ENCODE data around the gene DNPEP.

DNPEP gene

GRCh38 chr2:219385958-219386520 is 1.7 kb downstream of the DNPEP start:
- Histone ChIP-seq H3K79me2 (ENCODE audit: insufficient read depth, low read length) (no peaks in the 10 kb centered on the region), H3K36me3 (ENCODE audit: low read length) (no peaks in the 10 kb centered on the region), H4K20me1 (ENCODE audit: low read depth, low read length) (no peaks in the 10 kb centered on the region), H3F3A (ENCODE audit: insufficient read depth) (no peaks in the 10 kb centered on the region), H3K9me3 (ENCODE audit: insufficient read depth, low read length) (no peaks in the 10 kb centered on the region), H3K27me3 (ENCODE audit: low read length) (no peaks in the 10 kb centered on the region), H3K27ac (ENCODE audit: low read depth, low read length) (no peak overlapping the region), H2AFZ (ENCODE audit: low read depth, low read length, severe bottlenecking) (no peak overlapping the region), H3K4me3 (ENCODE audit: insufficient read depth, low read length, poor library complexity, severe bottlenecking) (no peak overlapping the region), H3K9ac (ENCODE audit: low read length) (no peak overlapping the region), H3K9me2 (replicated peaks; ENCODE audit: insufficient read depth, low read length) (no peaks in the 10 kb centered on the region), H3K4me2 (ENCODE audit: low read depth, low read length, poor library complexity, severe bottlenecking) (no peak overlapping the region)
- TF ChIP-seq EZH2phosphoT487 (conservative IDR thresholded peaks at IDR 0.05; ENCODE audit: low read length), result no peak
- TF ChIP-seq CTCF (IDR thresholded peaks at IDR 0.05; ENCODE audit: insufficient read depth, low read length, poor library complexity, severe bottlenecking), result no peak

DNA sequence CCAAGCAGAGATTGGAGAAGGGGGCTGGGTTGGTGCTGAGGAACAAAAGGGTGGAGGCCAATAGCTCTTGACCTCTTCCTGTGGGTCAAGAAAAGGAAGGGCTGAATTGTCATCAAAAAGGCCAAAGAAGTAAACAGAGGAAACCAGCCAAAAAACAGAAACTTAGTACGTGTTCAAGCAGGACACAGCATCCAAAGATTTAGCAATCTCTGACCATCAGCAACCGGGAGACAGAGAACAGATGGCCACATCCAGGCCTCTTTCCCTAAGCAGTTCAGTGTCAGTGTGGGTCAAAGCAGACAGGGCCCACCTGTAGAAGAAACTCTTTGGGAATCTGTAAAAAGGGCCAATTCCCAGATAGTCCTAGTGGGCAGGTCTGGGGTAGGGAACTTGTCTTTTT is 2.9 kb downstream of the DNPEP start:
- Histone ChIP-seq H3K27ac (ENCODE audit: low read depth, low read length) (no peak overlapping the region), H3K4me2 (ENCODE audit: low read depth, low read length, poor library complexity, severe bottlenecking) (no peak overlapping the region), H3K27me3 (ENCODE audit: low read length) (no peaks in the 10 kb centered on the region), H3K9me3 (ENCODE audit: insufficient read depth, low read length) (no peaks in the 10 kb centered on the region), H3K4me3 (ENCODE audit: insufficient read depth, low read length, poor library complexity, severe bottlenecking) (no peak overlapping the region), H3K9me2 (replicated peaks; ENCODE audit: insufficient read depth, low read length) (no peaks in the 10 kb centered on the region), H3K36me3 (ENCODE audit: low read length) (no peaks in the 10 kb centered on the region), H3K79me2 (ENCODE audit: insufficient read depth, low read length) (no peaks in the 10 kb centered on the region), H2AFZ (ENCODE audit: low read depth, low read length, severe bottlenecking) (no peak overlapping the region), H3K9ac (ENCODE audit: low read length) (no peak overlapping the region), H3F3A (ENCODE audit: insufficient read depth) (no peaks in the 10 kb centered on the region), H4K20me1 (ENCODE audit: low read depth, low read length) (no peaks in the 10 kb centered on the region)
- TF ChIP-seq EZH2phosphoT487 (conservative IDR thresholded peaks at IDR 0.05; ENCODE audit: low read length), result no peak
- no peak for TF ChIP-seq CTCF (IDR thresholded peaks at IDR 0.05; ENCODE audit: insufficient read depth, low read length, poor library complexity, severe bottlenecking)

DNA sequence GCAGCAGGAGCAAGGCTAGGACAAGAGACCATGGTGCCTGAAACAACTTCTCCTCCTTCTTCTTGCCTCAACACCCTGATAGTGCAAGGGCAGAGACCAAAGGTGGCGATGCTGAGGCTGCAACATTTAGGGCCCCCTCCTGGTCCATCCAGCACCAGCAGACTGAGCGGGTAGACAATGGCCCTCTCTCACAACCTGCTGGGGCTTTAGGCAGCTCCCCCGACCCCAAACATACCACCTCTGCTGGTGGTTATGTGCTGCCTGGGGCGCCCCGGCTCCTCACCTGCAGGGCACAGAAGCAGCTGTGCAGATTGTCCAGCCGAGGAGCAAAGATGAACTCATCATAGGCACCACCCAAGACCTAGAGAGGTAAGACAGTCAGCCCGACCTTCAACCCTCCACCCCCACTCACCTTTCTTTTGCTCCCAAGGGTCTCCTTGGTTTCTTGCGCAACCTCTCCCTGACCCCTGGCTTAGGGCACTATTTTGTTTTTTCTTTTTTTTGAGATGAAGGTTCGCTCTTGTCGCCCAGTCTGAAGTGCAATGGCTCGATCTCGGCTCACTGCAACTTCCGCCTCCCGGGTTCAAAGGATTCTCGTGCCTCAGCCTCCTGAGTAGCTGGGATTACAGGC is 3.5 kb downstream of the DNPEP start:
- no peaks in the 10 kb centered on the region for H3F3A ChIP-seq (ENCODE audit: insufficient read depth)
- H3K36me3 ChIP-seq (ENCODE audit: low read length), result no peaks in the 10 kb centered on the region
- no peak overlapping the region for H3K4me3 ChIP-seq (ENCODE audit: insufficient read depth, low read length, poor library complexity, severe bottlenecking)
- TF ChIP-seq EZH2phosphoT487 (conservative IDR thresholded peaks at IDR 0.05; ENCODE audit: low read length) (no peak), CTCF (IDR thresholded peaks at IDR 0.05; ENCODE audit: insufficient read depth, low read length, poor library complexity, severe bottlenecking) (no peak)
- no peaks in the 10 kb centered on the region for H3K9me2 ChIP-seq (replicated peaks; ENCODE audit: insufficient read depth, low read length)
- no peaks in the 10 kb centered on the region for H3K79me2 ChIP-seq (ENCODE audit: insufficient read depth, low read length)
- no peak overlapping the region for H2AFZ ChIP-seq (ENCODE audit: low read depth, low read length, severe bottlenecking)
- H3K27ac ChIP-seq (ENCODE audit: low read depth, low read length), result no peak overlapping the region
- H3K9ac ChIP-seq (ENCODE audit: low read length), result no peak overlapping the region
- no peaks in the 10 kb centered on the region for H3K9me3 ChIP-seq (ENCODE audit: insufficient read depth, low read length)
- H3K27me3 ChIP-seq (ENCODE audit: low read length), result no peaks in the 10 kb centered on the region
- H3K4me2 ChIP-seq (ENCODE audit: low read depth, low read length, poor library complexity, severe bottlenecking), result no peak overlapping the region
- H4K20me1 ChIP-seq (ENCODE audit: low read depth, low read length), result no peaks in the 10 kb centered on the region
